ENCODE results near the gene WDR45B. TPM values are rescaled to one million over a fixed set of nuclear protein-coding genes. Genes with fewer than 3 reads are reported as not detected.

WDR45B gene
- total and polyA plus RNA-seq, 2 donors (not counting 1 experiment from before 2014, with no cell fraction given) = 54.3 to 72.7 TPM

DNA sequence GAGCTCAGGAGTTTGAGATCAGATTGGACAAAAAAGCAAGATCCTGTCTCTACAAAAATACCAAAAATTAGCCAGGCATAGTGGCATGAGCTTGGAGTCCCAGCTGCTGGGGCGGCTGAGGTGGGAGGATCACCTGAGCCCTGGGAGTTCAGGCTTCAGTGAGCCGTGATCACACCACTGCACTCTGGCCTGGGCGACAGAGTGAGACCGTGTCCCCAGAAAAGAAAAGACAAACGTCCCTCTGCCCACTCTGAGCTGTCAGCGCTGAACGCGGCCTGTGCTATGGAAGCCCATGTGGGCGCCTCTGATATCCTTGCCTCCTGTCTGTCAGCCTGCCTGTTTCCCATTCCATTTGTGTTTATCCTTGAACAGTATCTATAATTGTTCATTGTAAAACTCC is 78.0 kb downstream of the WDR45B start:
- Histone ChIP-seq H3K36me3 (replicated peaks in 1 of 2; ENCODE audit: control extremely low read depth in 1 of 2, control insufficient read depth in 1 of 2, extremely low read depth in 1 of 2, insufficient read depth in 2 of 2, low read length in 1 of 2) (peaks cover 3 to 86% of the 10 kb centered on the region in 2 experiments), H3K4me1 (ENCODE audit: control insufficient read depth in 2 of 2, insufficient read depth in 2 of 2, low read length in 2 of 2) (no peaks in the 10 kb centered on the region), H3K4me2 (replicated peaks; ENCODE audit: low read depth, low read length, poor library complexity, severe bottlenecking) (no peak overlapping the region), H4K20me1 (ENCODE audit: control insufficient read depth, insufficient read depth, low read length, poor library complexity, severe bottlenecking) (peaks cover 16% of the 10 kb centered on the region), H3K4me3 (ENCODE audit: control extremely low read depth in 1 of 5, extremely low read depth in 1 of 5, insufficient read depth in 1 of 5, low read depth in 2 of 5, low read length in 4 of 5) (no peak overlapping the region), H3K27ac (ENCODE audit: low read length in 2 of 2) (no peak overlapping the region), H3K9me3 (ENCODE audit: control extremely low read depth in 1 of 3, control insufficient read depth in 2 of 3, insufficient read depth in 1 of 3, low read length in 2 of 3) (no peaks in the 10 kb centered on the region), H2AFZ (ENCODE audit: insufficient read depth, low read depth, low read length, poor library complexity, severe bottlenecking) (no peak overlapping the region), H3K27me3 (replicated peaks in 1 of 4; ENCODE audit: control extremely low read depth in 1 of 4, control insufficient read depth in 3 of 4, insufficient read depth in 4 of 4, low read length in 3 of 4) (no peaks in the 10 kb centered on the region), H3K79me2 (ENCODE audit: control insufficient read depth, insufficient read depth, low read length) (peaks cover 41% of the 10 kb centered on the region), H3K9ac (ENCODE audit: low read length) (no peak overlapping the region)
- ATAC-seq (ENCODE audit: low read depth) = no peak
- Mint-ChIP-seq H3K9me3 (ENCODE audit: insufficient read depth) (no peaks in the 10 kb centered on the region), H3K4me3 (no peak overlapping the region), H3K27me3 (no peaks in the 10 kb centered on the region), H3K4me1 (no peaks in the 10 kb centered on the region), H3K27ac (no peak overlapping the region)
- intact Hi-C loops (cut with micrococcal nuclease) = no loop called here
- 64% methylated on average over 8 of the region's 9 CpGs for WGBS (ENCODE audit: insufficient coverage)
- POLR2A ChIA-PET = no interaction called here
- CTCF ChIA-PET = interaction anchor here (1.2 kb wide), 1 partner anchor 25 kb away, joined by 4 read pairs; no protein-coding TSS in a partner anchor
- no peak for TF ChIP-seq EZH2 (IDR thresholded peaks at IDR 0.05; ENCODE audit: borderline replicate concordance, insufficient read depth, low read depth, low read length, poor library complexity, severe bottlenecking)
- TF ChIP-seq, protein P1, sequence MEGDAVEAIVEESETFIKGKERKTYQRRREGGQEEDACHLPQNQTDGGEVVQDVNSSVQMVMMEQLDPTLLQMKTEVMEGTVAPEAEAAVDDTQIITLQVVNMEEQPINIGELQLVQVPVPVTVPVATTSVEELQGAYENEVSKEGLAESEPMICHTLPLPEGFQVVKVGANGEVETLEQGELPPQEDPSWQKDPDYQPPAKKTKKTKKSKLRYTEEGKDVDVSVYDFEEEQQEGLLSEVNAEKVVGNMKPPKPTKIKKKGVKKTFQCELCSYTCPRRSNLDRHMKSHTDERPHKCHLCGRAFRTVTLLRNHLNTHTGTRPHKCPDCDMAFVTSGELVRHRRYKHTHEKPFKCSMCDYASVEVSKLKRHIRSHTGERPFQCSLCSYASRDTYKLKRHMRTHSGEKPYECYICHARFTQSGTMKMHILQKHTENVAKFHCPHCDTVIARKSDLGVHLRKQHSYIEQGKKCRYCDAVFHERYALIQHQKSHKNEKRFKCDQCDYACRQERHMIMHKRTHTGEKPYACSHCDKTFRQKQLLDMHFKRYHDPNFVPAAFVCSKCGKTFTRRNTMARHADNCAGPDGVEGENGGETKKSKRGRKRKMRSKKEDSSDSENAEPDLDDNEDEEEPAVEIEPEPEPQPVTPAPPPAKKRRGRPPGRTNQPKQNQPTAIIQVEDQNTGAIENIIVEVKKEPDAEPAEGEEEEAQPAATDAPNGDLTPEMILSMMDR (IDR thresholded peaks at IDR 0.05) = no peak
- DNase-seq = no peak

DNA sequence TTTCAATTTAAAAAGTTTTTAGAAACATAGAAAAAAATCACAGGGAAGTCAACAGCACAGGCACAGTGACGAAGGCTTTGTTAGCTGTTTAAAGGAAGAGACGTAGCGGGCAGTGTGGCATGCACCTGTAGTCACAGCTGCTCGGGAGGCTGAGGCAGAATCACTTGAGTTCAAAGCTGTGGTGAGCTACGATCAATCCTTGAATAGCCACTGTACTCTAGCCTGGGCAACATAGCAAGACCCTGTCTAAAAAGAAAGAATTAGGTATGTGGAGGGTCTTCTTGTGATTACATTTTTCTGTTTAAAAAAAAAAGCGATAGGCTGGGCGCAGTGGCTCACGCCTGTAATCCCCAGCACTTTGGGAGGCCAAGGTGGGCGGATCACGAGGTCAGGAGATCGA is 78.6 kb downstream of the WDR45B start:
- no peak for ATAC-seq (ENCODE audit: low read depth)
- DNase-seq = no peak
- H3K27me3 Mint-ChIP-seq = no peaks in the 10 kb centered on the region
- H3K4me3 Mint-ChIP-seq = no peak overlapping the region
- H2AFZ ChIP-seq (ENCODE audit: insufficient read depth, low read depth, low read length, poor library complexity, severe bottlenecking) = no peak overlapping the region
- no peak overlapping the region for H3K4me3 ChIP-seq (ENCODE audit: control extremely low read depth in 1 of 5, extremely low read depth in 1 of 5, insufficient read depth in 1 of 5, low read depth in 2 of 5, low read length in 4 of 5)
- H3K9me3 ChIP-seq (ENCODE audit: control extremely low read depth in 1 of 3, control insufficient read depth in 2 of 3, insufficient read depth in 1 of 3, low read length in 2 of 3) = no peaks in the 10 kb centered on the region
- no peaks in the 10 kb centered on the region for H3K4me1 Mint-ChIP-seq
- ChIA-PET CTCF (interaction anchor here (1.2 kb wide), 1 partner anchor 25 kb away, joined by 4 read pairs; no protein-coding TSS in a partner anchor), POLR2A (no interaction called here)
- no peaks in the 10 kb centered on the region for H3K9me3 Mint-ChIP-seq (ENCODE audit: insufficient read depth)
- intact Hi-C loops (cut with micrococcal nuclease) = no loop called here
- WGBS (ENCODE audit: insufficient coverage) = 85% methylated on average over 6 of the region's 11 CpGs
- no peak overlapping the region for H3K9ac ChIP-seq (ENCODE audit: low read length)
- peaks cover 41% of the 10 kb centered on the region for H3K79me2 ChIP-seq (ENCODE audit: control insufficient read depth, insufficient read depth, low read length)
- H3K27me3 ChIP-seq (replicated peaks in 1 of 4; ENCODE audit: control extremely low read depth in 1 of 4, control insufficient read depth in 3 of 4, insufficient read depth in 4 of 4, low read length in 3 of 4) = no peaks in the 10 kb centered on the region
- peaks cover 16% of the 10 kb centered on the region for H4K20me1 ChIP-seq (ENCODE audit: control insufficient read depth, insufficient read depth, low read length, poor library complexity, severe bottlenecking)
- TF ChIP-seq EZH2 (IDR thresholded peaks at IDR 0.05; ENCODE audit: borderline replicate concordance, insufficient read depth, low read depth, low read length, poor library complexity, severe bottlenecking) = no peak
- TF ChIP-seq, protein P1 (IDR thresholded peaks at IDR 0.05) = no peak
- H3K4me2 ChIP-seq (replicated peaks; ENCODE audit: low read depth, low read length, poor library complexity, severe bottlenecking) = no peak overlapping the region
- no peak overlapping the region for H3K27ac Mint-ChIP-seq
- H3K4me1 ChIP-seq (ENCODE audit: control insufficient read depth in 2 of 2, insufficient read depth in 2 of 2, low read length in 2 of 2) = no peaks in the 10 kb centered on the region
- H3K27ac ChIP-seq (ENCODE audit: low read length in 2 of 2) = no peak overlapping the region
- H3K36me3 ChIP-seq (replicated peaks in 1 of 2; ENCODE audit: control extremely low read depth in 1 of 2, control insufficient read depth in 1 of 2, extremely low read depth in 1 of 2, insufficient read depth in 2 of 2, low read length in 1 of 2) = peaks cover 3 to 84% of the 10 kb centered on the region in 2 experiments
